Heart left ventricle (tissue), 13 donors: ENCODE measurements around the gene PCBP4.

Source experiments
- CTCF ChIP-seq, 12 donors: fragments of 200-600 bp; sonication (generic) in 4 of 12; IDR thresholded peaks; one replicate each; pipeline versions ENCODE4 v1.5.0 to v1.8.0; 2018 to 2022; ENCODE audit warnings: antibody characterized with exemption in 12 of 12, mild to moderate bottlenecking in 5 of 12
- POLR2A ChIP-seq, 2 donors: fragments of 450-650 bp; IDR thresholded peaks; one replicate each; pipeline ENCODE4 v1.6.1; 2017; ENCODE audit warnings: antibody characterized with exemption in 2 of 2, mild to moderate bottlenecking in 2 of 2, moderate library complexity in 2 of 2
- donor health status: ischemic (EF 13 %, LVEDD 7.1; RV severe dilation, severe dysfunction).
- donor health status: DM: no; HTN: yes; CAD: no.
- donor health status: DM: no; HTN: no; CAD: no.
- donor health status: ischemic (EF 25% LVEDD 6.9; RV normal size, moderate dysfunction).
- donor health status: ischemic (EF 25% LVEDD 5.7; RV mildly dilated, moderate dysfunction).
- donor health status: ischemic (EF 35%, LVEDD 5.7; RV mildly dilated, moderate dysfunction).
- donor health status: nonischemic (EF 11% LVEDD 7.7; RV severe dilation, severe dysfunction).
- donor health status: DM: yes; HTN: yes; CAD: no.
- donor health status: PGD.
- donor health status: ischemic (EF 29% LVEDD 5.4; RV normal size, mild dysfunction).
- donor health status: nonischemic (EF 23%, LVEDD 6.1; RV moderate dilation, normal function).

- no peak for TF ChIP-seq CTCF (IDR thresholded peaks at IDR 0.05)
- no peak for TF ChIP-seq POLR2A (IDR thresholded peaks at IDR 0.05)
Observed at GRCh38 chr3:51963951-51964451, 3.3 kb downstream of the PCBP4 start.
